Nephron progenitor cell (in vitro differentiated cells): ENCODE data around the gene RNF212B.

ENCODE experiments used
- DNase-seq: peaks from one replicate; pipeline ENCODE4 v3.0.0; 2021
- H3K27ac Mint-ChIP-seq: 2 replicates; pipeline ENCODE4 v1.8.0; 2021; ENCODE audit warnings: mild to moderate bottlenecking, moderate library complexity, mixed read lengths
- H3K27me3 Mint-ChIP-seq: 2 replicates; pipeline ENCODE4 v1.8.0; 2021; ENCODE audit warnings: mild to moderate bottlenecking, low read depth, mixed read lengths; ENCODE audit not compliant: poor library complexity
- H3K36me3 Mint-ChIP-seq: 2 replicates; pipeline ENCODE4 v1.8.0; 2021; ENCODE audit warnings: low read depth, mixed read lengths
- H3K4me1 Mint-ChIP-seq: 2 replicates; pipeline ENCODE4 v1.8.0; 2021; ENCODE audit warnings: mixed read lengths
- H3K4me3 Mint-ChIP-seq: 2 replicates; pipeline ENCODE4 v1.8.0; 2021; ENCODE audit warnings: mild to moderate bottlenecking, moderate library complexity, mixed read lengths
- H3K9me3 Mint-ChIP-seq: 2 replicates; pipeline ENCODE4 v1.8.0; 2021; ENCODE audit warnings: mild to moderate bottlenecking, moderate library complexity, mixed read lengths
- TF ChIP-seq, protein P1 (sequence below): fragments of 200-600 bp; sonication (generic); IDR thresholded peaks from 2 replicates; pipeline ENCODE4 v1.5.0; 2021; ENCODE audit warnings: antibody characterized with exemption

The RNF212B gene

DNA sequence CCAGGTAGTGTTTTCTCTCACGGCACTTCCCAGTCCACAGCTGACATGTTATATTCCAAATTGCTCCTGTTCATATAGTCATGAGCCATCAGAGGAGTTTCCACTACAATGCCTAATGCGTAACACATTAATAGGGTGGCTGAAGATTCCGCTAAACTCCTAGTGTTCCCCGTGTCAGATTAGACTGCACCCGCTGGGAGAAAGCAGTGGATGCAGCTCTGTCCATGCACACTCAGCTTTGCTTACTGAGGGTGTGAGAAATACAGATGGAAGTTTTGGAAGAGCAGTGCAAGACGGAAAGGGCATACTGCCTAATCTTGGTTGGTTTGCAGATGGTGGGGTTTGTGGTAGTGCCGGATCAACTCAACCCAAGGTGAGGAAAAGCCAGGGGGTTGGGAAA, 59.4 kb downstream of the RNF212B start:
- TF ChIP-seq, protein P1, sequence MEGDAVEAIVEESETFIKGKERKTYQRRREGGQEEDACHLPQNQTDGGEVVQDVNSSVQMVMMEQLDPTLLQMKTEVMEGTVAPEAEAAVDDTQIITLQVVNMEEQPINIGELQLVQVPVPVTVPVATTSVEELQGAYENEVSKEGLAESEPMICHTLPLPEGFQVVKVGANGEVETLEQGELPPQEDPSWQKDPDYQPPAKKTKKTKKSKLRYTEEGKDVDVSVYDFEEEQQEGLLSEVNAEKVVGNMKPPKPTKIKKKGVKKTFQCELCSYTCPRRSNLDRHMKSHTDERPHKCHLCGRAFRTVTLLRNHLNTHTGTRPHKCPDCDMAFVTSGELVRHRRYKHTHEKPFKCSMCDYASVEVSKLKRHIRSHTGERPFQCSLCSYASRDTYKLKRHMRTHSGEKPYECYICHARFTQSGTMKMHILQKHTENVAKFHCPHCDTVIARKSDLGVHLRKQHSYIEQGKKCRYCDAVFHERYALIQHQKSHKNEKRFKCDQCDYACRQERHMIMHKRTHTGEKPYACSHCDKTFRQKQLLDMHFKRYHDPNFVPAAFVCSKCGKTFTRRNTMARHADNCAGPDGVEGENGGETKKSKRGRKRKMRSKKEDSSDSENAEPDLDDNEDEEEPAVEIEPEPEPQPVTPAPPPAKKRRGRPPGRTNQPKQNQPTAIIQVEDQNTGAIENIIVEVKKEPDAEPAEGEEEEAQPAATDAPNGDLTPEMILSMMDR = no peak
- Mint-ChIP-seq H3K4me1 (peaks cover 28% of the 10 kb centered on the region), H3K4me3 (no peak overlapping the region), H3K36me3 (peaks cover 23% of the 10 kb centered on the region), H3K27me3 (peaks cover 15% of the 10 kb centered on the region), H3K9me3 (no peaks in the 10 kb centered on the region), H3K27ac (peak overlapping the region; percentile 26)
- no peak for DNase-seq

DNA sequence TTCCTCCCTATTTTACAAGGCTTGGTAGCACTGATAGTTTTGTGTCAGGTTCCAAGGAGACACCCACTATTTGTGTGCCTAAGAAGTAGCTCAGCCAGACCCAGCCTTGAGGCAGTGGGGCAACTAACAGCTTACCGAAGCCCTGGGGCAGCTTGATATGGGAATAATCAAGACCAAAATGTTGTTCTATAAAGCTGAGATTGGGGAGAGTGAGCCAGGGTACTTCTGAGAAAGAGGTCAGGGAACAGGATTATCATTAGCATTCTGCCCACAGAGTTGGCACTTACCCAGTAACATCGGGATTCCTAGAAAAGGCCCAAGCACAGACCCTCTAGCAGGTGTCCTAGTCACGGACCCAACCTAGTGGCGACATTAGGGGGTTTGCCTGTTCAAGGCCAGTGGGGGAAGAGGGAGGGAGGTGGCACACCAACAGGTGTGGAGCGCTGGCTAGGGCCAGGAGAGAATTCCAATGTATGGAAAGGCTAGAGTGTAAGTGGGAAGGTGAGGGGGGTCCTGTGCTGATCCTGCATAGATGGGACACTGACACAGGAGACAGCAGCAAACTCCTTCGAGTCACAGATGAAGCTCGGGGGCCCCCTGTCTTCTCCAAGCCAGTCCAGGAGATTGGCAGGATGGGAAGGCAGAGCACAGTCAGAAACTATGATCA, 60.0 kb downstream of the RNF212B start:
- Mint-ChIP-seq H3K9me3 (no peaks in the 10 kb centered on the region), H3K27ac (no peak overlapping the region), H3K4me1 (peaks cover 33% of the 10 kb centered on the region), H3K27me3 (peaks cover 12% of the 10 kb centered on the region), H3K36me3 (peaks cover 23% of the 10 kb centered on the region), H3K4me3 (no peak overlapping the region)
- TF ChIP-seq, protein P1 = no peak
- DNase-seq = no peak

DNA sequence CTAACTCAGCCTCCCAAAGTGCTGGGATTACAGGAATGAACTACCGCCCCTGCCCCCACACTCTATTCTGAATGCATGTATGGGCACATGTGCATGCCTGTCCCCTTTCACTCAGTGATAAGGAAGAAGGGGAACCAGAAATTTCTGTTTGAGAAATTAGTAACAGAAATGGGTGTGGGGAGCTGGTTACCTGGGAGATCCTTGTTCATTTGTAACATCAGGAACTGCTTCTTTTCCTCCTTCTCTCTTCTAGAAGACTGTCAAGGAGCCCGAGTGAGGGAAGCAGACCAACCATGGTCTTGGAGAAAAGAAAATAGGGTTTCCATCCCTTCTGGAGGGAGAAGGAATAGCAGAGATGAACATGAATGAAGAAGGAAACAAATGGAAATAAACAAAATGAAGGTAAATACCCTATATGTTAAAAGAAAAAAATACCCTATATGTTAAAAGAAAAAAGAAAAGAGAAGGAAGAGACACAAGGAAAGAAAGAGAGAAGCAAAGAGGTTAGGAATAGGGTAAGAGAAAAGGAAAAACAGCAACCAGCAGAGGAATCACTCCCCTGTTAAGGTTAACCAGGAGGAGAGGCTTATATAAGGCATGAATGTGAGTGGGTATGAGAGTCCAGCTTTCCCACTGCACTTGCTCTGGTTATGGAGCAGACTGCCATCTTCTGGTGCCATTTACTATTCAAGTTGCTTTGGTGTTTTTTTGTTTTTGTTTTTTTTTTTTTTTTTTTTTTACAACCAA, 61.6 kb downstream of the RNF212B start:
- H3K9me3 Mint-ChIP-seq = no peaks in the 10 kb centered on the region
- DNase-seq = no peak
- H3K27me3 Mint-ChIP-seq = no peaks in the 10 kb centered on the region
- peaks cover 23% of the 10 kb centered on the region for H3K36me3 Mint-ChIP-seq
- TF ChIP-seq, protein P1 = peak; percentile 8
- no peak overlapping the region for H3K27ac Mint-ChIP-seq
- peaks cover 39% of the 10 kb centered on the region for H3K4me1 Mint-ChIP-seq
- H3K4me3 Mint-ChIP-seq = peak overlapping the region; percentile 69

DNA sequence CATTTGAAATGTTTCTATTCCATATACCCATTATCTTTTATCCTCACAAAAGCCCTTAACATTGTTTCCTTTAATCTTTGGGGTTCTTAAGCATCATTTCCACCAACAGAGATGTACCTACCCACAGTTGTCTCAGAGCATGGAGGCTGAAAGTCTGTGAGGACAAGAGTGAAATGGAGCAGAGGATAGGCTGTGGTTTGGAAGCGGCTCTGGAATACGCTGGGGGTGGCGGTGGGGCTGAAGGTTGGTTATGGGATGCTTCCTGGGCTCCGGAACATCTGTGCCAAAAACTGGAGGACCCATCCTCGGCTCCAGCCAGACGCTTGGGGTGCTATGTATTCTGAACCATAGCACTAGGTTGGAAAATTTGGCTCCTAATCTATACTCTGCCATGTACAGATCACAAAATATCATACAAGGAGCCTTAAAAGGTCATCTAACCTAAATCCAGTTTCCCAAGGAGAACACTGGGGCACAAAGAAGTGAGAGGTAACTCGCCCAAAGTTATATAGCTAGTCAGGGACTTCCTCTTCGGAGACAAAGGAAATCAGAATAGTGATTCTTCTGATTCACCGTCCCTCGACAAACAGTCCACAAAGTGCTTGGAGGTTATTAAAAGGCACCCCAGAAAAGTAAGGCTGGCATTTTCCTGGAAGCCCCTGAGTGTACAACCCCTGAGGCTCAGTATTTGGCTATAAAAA, 62.4 kb downstream of the RNF212B start:
- Mint-ChIP-seq H3K4me3 (peak overlapping the region; percentile 97), H3K27me3 (no peaks in the 10 kb centered on the region), H3K36me3 (peaks cover 23% of the 10 kb centered on the region), H3K9me3 (no peaks in the 10 kb centered on the region), H3K4me1 (peaks cover 40% of the 10 kb centered on the region), H3K27ac (peak overlapping the region; percentile 98)
- DNase-seq = no peak
- TF ChIP-seq, protein P1 = no peak

DNA sequence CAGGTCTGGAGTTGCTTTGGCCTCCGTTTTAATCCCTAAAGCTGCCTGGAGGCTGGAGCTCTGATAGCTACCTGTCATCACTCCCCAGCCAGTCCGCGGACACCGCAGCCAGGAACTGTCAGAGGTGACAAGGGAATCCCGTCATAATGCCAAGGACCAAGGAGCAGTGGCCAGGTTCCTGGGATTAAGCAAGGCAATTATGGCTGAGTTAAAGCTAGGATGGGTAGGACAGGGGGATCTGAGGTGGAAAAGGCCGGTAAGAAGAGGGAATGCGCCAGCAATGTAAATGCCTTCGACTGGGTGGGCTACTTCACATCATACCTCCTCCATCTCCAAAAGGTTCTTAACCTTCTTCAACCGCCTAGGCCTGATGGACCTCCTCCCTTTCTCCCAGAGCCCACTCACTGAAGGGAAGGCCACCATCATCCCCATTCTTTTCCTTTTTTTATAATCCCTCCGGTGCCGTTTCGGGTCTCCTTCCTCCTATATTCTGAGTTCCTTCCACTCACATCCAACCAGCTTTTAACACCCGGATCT, 63.0 kb downstream of the RNF212B start:
- H3K4me3 Mint-ChIP-seq = peak overlapping the region; percentile 97
- peaks cover 17% of the 10 kb centered on the region for H3K36me3 Mint-ChIP-seq
- no peaks in the 10 kb centered on the region for H3K9me3 Mint-ChIP-seq
- no peak for DNase-seq
- peaks cover 43% of the 10 kb centered on the region for H3K4me1 Mint-ChIP-seq
- TF ChIP-seq, protein P1 = no peak
- peak overlapping the region; percentile 98 for H3K27ac Mint-ChIP-seq
- H3K27me3 Mint-ChIP-seq = no peaks in the 10 kb centered on the region
